UCSD-AML1 (cell line): ENCODE measurements around the gene IGFL3.

Experiments used
- DNase-seq: peaks from one replicate; lab custom pipeline; 2025; ENCODE audit not compliant: unreplicated experiment; lab: John Stamatoyannopoulos, UW

The IGFL3 gene

DNA sequence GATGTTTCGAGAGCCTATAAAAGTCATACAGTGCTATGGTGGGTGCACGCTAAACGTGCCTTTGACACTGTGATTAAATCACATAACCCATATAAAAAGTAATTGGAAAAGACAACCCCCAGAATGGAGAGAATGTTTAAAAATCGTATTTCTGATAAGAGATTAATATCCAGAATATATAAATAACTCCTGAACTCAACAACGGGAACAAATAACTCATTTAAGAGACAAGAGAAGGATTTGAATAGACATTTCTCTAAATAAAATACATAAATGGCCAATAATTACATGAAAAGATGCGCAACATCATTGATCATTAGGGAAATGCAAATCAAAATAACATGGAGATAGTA, 46.7 kb downstream of the IGFL3 start:
- no peak for DNase-seq

DNA sequence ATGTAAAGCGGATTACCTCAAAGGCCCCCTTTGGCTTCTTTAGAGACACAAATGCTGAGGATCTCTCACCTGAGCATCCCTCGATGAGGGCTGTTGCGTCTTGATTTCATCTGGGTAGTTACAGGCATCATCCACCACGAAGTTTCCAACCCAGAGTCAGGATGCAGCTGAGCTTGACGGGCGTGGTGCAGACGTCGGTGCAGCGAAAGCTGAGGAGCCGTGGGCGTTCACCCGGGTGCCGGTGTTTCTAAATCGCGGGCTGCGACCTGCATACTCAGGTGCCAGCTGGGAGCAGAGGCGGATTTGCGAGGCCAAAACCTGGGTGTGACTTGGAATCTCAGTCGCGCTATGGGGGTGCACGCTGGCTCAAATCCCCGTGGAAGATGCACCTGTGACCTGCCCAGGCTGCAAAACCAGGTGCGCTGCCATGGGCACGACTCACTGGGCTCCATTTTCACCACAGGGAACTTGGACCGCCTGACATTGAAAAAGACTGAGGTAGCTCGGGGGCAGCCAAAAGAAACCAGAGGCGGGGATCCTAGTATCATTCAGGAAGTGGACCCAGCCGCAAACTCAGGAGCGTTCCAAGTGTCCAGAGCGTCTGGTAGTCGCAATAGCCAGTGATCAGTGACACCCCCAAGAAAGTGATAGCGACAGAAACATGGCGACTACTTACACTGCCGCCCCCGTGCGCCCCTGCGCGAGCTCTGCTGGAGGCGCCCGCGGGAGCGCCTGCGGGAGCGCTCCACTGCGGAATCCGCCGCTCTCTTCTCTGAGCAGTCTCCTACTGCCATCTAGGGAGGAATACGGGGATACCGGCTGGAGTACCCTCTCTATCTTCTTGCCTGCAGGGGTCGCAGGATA, 47.3 kb downstream of the IGFL3 start:
- peak; percentile 60 for DNase-seq

DNA sequence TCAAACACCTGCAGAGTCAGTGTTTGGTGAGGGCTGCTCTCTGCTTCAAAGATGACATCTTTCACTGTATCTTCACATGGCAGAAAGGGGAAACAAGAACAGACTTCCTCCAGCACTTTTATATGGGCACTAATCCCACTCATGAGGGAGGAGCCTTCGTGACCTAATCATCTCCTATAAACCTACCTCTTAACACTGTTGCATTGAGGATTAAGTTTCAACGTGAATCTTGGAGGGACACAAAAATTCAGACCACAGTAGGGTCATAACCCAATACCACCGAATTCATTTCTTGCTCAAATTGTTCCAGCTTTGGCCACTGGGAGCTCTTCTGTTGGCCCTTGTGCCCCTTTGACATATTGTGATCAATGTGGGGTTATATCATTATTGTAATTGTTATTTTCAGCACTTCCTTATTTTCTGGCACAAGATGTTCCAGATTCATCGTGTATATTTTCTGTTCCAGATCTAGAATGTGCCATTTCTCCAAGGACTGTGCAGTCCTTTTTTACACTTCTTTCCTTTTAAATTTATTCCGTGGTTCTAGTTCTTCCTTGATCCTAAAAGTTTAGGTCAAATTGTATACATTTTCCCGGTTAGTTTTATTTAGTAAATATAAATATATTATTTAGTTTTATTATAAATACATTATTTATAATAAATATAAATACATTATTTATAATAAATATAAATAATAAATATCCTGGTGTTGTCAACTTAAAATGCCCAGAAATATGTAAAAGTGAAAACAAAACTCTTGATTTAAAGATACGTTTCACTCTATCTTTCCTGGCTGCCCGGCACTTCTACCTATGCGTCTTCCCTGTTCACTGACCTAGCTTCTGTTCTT, 48.2 kb downstream of the IGFL3 start:
- DNase-seq: no peak

DNA sequence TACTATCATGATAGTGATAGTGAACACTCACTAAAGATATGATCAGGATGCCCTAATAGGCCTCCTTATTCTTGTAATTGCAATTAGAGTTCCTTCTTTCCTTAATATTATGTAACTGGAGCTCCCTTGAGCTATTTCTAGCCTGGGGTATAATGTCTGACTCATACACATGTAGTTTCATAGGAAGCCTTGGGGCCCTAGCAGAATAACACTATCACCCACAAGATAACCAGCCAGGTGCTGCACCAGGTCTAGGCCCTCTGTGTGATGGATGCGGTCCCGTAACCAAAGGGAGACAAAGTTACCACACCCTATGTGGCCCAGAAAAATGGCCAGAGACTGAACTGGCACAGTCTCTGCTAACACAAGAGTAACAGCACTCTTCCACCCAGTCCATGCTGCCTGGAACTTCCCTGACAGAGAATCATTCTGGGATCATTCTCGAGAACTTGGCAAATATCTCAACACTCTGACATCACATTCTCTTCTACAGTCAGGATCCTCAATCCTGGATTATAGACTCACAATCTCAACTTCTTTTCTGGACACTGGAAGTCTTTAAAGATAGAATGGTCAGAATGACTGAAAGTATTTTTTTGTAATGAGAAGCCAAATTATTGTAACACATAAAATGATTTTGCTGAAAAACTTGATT, 51.1 kb downstream of the IGFL3 start:
- no peak for DNase-seq
